GM12801 (cell line): ENCODE data around the gene SATB2.

ENCODE experiments used
- CTCF ChIP-seq: IDR thresholded peaks from one replicate; pipeline ENCODE4 v1.5.1; 2011; ENCODE audit warnings: control low read depth; ENCODE audit not compliant: insufficient read length; ENCODE audit errors: extremely low read depth

The SATB2 gene

GRCh38 chr2:199469514-199470360 is 12.0 kb upstream of the SATB2 start:
- no peak for TF ChIP-seq CTCF

GRCh38 chr2:199468561-199469513 is 11.1 kb upstream of the SATB2 start:
- TF ChIP-seq CTCF: no peak

GRCh38 chr2:199467066-199467822 is 9.5 kb upstream of the SATB2 start:
- no peak for TF ChIP-seq CTCF

GRCh38 chr2:199466692-199467065 is 8.9 kb upstream of the SATB2 start:
- no peak for TF ChIP-seq CTCF

GRCh38 chr2:199465988-199466691 is 8.4 kb upstream of the SATB2 start:
- TF ChIP-seq CTCF: no peak

GRCh38 chr2:199465390-199465789 is 7.7 kb upstream of the SATB2 start:
- no peak for TF ChIP-seq CTCF
